Measurements from ENCODE around the gene FAM151B.

Gene FAM151B

GRCh38 chr5:80481019-80481893, 6.6 kb upstream of the FAM151B start:
- H3K9ac ChIP-seq (ENCODE audit: low read length), result no peak overlapping the region
- no peak overlapping the region for H3K14ac ChIP-seq (ENCODE audit: low read length)
- no peaks in the 10 kb centered on the region for H3K4me1 ChIP-seq (ENCODE audit: control insufficient read depth in 1 of 2, insufficient read depth in 2 of 2, low read length in 2 of 2)
- H2BK120ac ChIP-seq (ENCODE audit: insufficient read depth, low read length, poor library complexity), result no peak overlapping the region
- no peak overlapping the region for H2BK12ac ChIP-seq (ENCODE audit: low read length)
- no peaks in the 10 kb centered on the region for H3K9me3 ChIP-seq (ENCODE audit: insufficient read depth, low read depth, low read length)
- H3K79me1 ChIP-seq (ENCODE audit: low read length), result no peaks in the 10 kb centered on the region
- no peak overlapping the region for H4K91ac ChIP-seq (ENCODE audit: low read depth, low read length)
- H3K4me2 ChIP-seq (ENCODE audit: low read length), result no peak overlapping the region
- H2BK5ac ChIP-seq (ENCODE audit: low read depth, low read length, poor library complexity), result no peak overlapping the region
- H3K4ac ChIP-seq (ENCODE audit: low read depth, low read length), result no peak overlapping the region
- no peak overlapping the region for H2AFZ ChIP-seq (ENCODE audit: insufficient read depth, low read length, poor library complexity)
- no CpG with 5 or more reads among the region's 3 CpGs for WGBS (ENCODE audit: extremely low coverage, insufficient coverage, insufficient read length)
- H3K27me3 ChIP-seq (ENCODE audit: insufficient read depth, low read length), result no peaks in the 10 kb centered on the region
- H3K27ac ChIP-seq (ENCODE audit: low read depth, low read length), result no peak overlapping the region
- no peak overlapping the region for H3K18ac ChIP-seq (ENCODE audit: low read length)
- H3K4me3 ChIP-seq (ENCODE audit: low read depth, low read length), result no peak overlapping the region
- H4K8ac ChIP-seq (ENCODE audit: low read depth, low read length), result no peak overlapping the region
- H4K12ac ChIP-seq (ENCODE audit: low read depth, low read length), result no peak overlapping the region
- H3K23ac ChIP-seq (ENCODE audit: low read length), result no peak overlapping the region
- no peaks in the 10 kb centered on the region for H3K79me2 ChIP-seq (ENCODE audit: control insufficient read depth, insufficient read depth, low read length, poor library complexity)
- no peak overlapping the region for H2AK5ac ChIP-seq (ENCODE audit: low read length)
- DNase-seq, result peak; percentile 30 to 74
- peaks cover 2 to 7% of the 10 kb centered on the region in 2 experiments for H3K36me3 ChIP-seq (ENCODE audit: control insufficient read depth in 1 of 2, insufficient read depth in 2 of 2, low read length in 2 of 2)

GRCh38 chr5:80482578-80482977, 5.3 kb upstream of the FAM151B start:
- Histone ChIP-seq H2AK5ac (ENCODE audit: low read length) (no peak overlapping the region), H3K4me3 (ENCODE audit: low read depth, low read length) (no peak overlapping the region), H3K79me2 (ENCODE audit: control insufficient read depth, insufficient read depth, low read length, poor library complexity) (no peaks in the 10 kb centered on the region), H3K79me1 (ENCODE audit: low read length) (peaks cover 1% of the 10 kb centered on the region), H2BK120ac (ENCODE audit: insufficient read depth, low read length, poor library complexity) (no peak overlapping the region), H2BK12ac (ENCODE audit: low read length) (no peak overlapping the region), H3K27ac (ENCODE audit: low read depth, low read length) (no peak overlapping the region), H3K27me3 (ENCODE audit: insufficient read depth, low read length) (no peaks in the 10 kb centered on the region), H3K36me3 (ENCODE audit: control insufficient read depth in 1 of 2, insufficient read depth in 2 of 2, low read length in 2 of 2) (peaks cover 2 to 7% of the 10 kb centered on the region in 2 experiments), H2AFZ (ENCODE audit: insufficient read depth, low read length, poor library complexity) (no peak overlapping the region), H3K23ac (ENCODE audit: low read length) (no peak overlapping the region), H3K4ac (ENCODE audit: low read depth, low read length) (no peak overlapping the region), H3K4me2 (ENCODE audit: low read length) (no peak overlapping the region), H3K18ac (ENCODE audit: low read length) (no peak overlapping the region), H3K4me1 (ENCODE audit: control insufficient read depth in 1 of 2, insufficient read depth in 2 of 2, low read length in 2 of 2) (peaks cover 0 to 2% of the 10 kb centered on the region in 2 experiments), H2BK5ac (ENCODE audit: low read depth, low read length, poor library complexity) (no peak overlapping the region), H4K8ac (ENCODE audit: low read depth, low read length) (no peak overlapping the region), H3K9me3 (ENCODE audit: insufficient read depth, low read depth, low read length) (no peaks in the 10 kb centered on the region), H3K9ac (ENCODE audit: low read length) (no peak overlapping the region), H3K14ac (ENCODE audit: low read length) (no peak overlapping the region), H4K12ac (ENCODE audit: low read depth, low read length) (no peak overlapping the region), H4K91ac (ENCODE audit: low read depth, low read length) (no peak overlapping the region)
- WGBS (ENCODE audit: extremely low coverage, insufficient coverage, insufficient read length), result no CpG with 5 or more reads among the region's 4 CpGs
- no peak for DNase-seq

DNA sequence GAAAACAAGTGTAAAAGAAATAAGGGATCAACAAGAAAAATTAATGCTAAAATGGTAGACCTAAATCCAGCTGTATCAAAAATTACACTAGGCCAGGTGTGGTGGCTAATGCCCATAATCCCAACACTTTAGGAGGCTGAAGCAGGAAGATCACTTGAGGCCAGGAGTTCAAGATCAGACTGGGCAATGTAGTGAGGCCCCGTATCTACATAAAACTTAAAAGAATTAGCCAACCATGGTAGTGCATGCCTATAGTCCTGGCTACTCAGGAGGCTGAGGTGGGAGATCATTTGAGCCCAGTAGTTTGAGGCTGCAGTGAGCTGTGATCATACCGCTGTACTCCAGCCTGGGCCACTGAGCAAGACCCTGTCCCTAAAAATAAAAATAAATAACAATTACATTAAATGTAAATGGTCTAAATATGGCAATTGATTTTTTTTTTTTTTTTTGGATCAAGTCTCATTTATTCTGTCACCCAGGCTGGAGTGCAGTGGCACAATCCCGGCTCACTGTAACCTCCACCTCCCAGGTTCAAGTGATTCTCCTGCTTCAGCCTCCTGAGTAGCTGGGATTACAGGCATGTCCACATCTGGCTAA, 4.2 kb upstream of the FAM151B start:
- Histone ChIP-seq H3K4me2 (ENCODE audit: low read length) (no peak overlapping the region), H2BK120ac (ENCODE audit: insufficient read depth, low read length, poor library complexity) (no peak overlapping the region), H3K9me3 (ENCODE audit: insufficient read depth, low read depth, low read length) (no peaks in the 10 kb centered on the region), H3K18ac (ENCODE audit: low read length) (no peak overlapping the region), H3K23ac (ENCODE audit: low read length) (no peak overlapping the region), H4K91ac (ENCODE audit: low read depth, low read length) (no peak overlapping the region), H3K4ac (ENCODE audit: low read depth, low read length) (no peak overlapping the region), H3K9ac (ENCODE audit: low read length) (no peak overlapping the region), H3K14ac (ENCODE audit: low read length) (no peak overlapping the region), H3K27me3 (ENCODE audit: insufficient read depth, low read length) (no peaks in the 10 kb centered on the region), H3K27ac (ENCODE audit: low read depth, low read length) (no peak overlapping the region), H3K4me1 (ENCODE audit: control insufficient read depth in 1 of 2, insufficient read depth in 2 of 2, low read length in 2 of 2) (peaks cover 0 to 2% of the 10 kb centered on the region in 2 experiments), H3K4me3 (ENCODE audit: low read depth, low read length) (no peak overlapping the region), H4K8ac (ENCODE audit: low read depth, low read length) (no peak overlapping the region), H3K79me2 (ENCODE audit: control insufficient read depth, insufficient read depth, low read length, poor library complexity) (no peaks in the 10 kb centered on the region), H3K36me3 (ENCODE audit: control insufficient read depth in 1 of 2, insufficient read depth in 2 of 2, low read length in 2 of 2) (peaks cover 2 to 7% of the 10 kb centered on the region in 2 experiments), H2AFZ (ENCODE audit: insufficient read depth, low read length, poor library complexity) (no peak overlapping the region), H2AK5ac (ENCODE audit: low read length) (no peak overlapping the region), H2BK5ac (ENCODE audit: low read depth, low read length, poor library complexity) (no peak overlapping the region), H2BK12ac (ENCODE audit: low read length) (no peak overlapping the region), H3K79me1 (ENCODE audit: low read length) (peaks cover 9% of the 10 kb centered on the region), H4K12ac (ENCODE audit: low read depth, low read length) (no peak overlapping the region)
- no peak for DNase-seq
- WGBS (ENCODE audit: extremely low coverage, insufficient coverage, insufficient read length), result no CpG with 5 or more reads among the region's 3 CpGs

- H3K27ac ChIP-seq (ENCODE audit: low read depth, low read length), result peak overlapping the region; percentile 93
- peak overlapping the region; percentile 51 for H3K18ac ChIP-seq (ENCODE audit: low read length)
- H2BK12ac ChIP-seq (ENCODE audit: low read length), result no peak overlapping the region
- H3K4me1 ChIP-seq (ENCODE audit: control insufficient read depth in 1 of 2, insufficient read depth in 2 of 2, low read length in 2 of 2), result peaks cover 6 to 10% of the 10 kb centered on the region in 2 experiments
- peak overlapping the region; percentile 39 for H4K12ac ChIP-seq (ENCODE audit: low read depth, low read length)
- H4K91ac ChIP-seq (ENCODE audit: low read depth, low read length), result peak overlapping the region; percentile 64
- no peak for DNase-seq
- H3K36me3 ChIP-seq (ENCODE audit: control insufficient read depth in 1 of 2, insufficient read depth in 2 of 2, low read length in 2 of 2), result peaks cover 2 to 7% of the 10 kb centered on the region in 2 experiments
- H2BK5ac ChIP-seq (ENCODE audit: low read depth, low read length, poor library complexity), result peak overlapping the region; percentile 37
- peak overlapping the region; percentile 15 for H3K9ac ChIP-seq (ENCODE audit: low read length)
- H4K8ac ChIP-seq (ENCODE audit: low read depth, low read length), result peak overlapping the region; percentile 85
- H3K14ac ChIP-seq (ENCODE audit: low read length), result no peak overlapping the region
- no peak overlapping the region for H3K23ac ChIP-seq (ENCODE audit: low read length)
- peaks cover 12% of the 10 kb centered on the region for H3K79me1 ChIP-seq (ENCODE audit: low read length)
- H2AK5ac ChIP-seq (ENCODE audit: low read length), result no peak overlapping the region
- peak overlapping the region; percentile 98 for H3K4me2 ChIP-seq (ENCODE audit: low read length)
- H3K27me3 ChIP-seq (ENCODE audit: insufficient read depth, low read length), result no peaks in the 10 kb centered on the region
- H2AFZ ChIP-seq (ENCODE audit: insufficient read depth, low read length, poor library complexity), result peak overlapping the region; percentile 75
- H3K79me2 ChIP-seq (ENCODE audit: control insufficient read depth, insufficient read depth, low read length, poor library complexity), result no peaks in the 10 kb centered on the region
- H2BK120ac ChIP-seq (ENCODE audit: insufficient read depth, low read length, poor library complexity), result peak overlapping the region; percentile 10
- H3K9me3 ChIP-seq (ENCODE audit: insufficient read depth, low read depth, low read length), result no peaks in the 10 kb centered on the region
- H3K4ac ChIP-seq (ENCODE audit: low read depth, low read length), result no peak overlapping the region
- peak overlapping the region; percentile 83 for H3K4me3 ChIP-seq (ENCODE audit: low read depth, low read length)
- no CpG with 5 or more reads among the region's 18 CpGs for WGBS (ENCODE audit: extremely low coverage, insufficient coverage, insufficient read length)
Observed at GRCh38 chr5:80487444-80487828, 464 bp upstream of the FAM151B start.

Measured in trophoblast cell (in vitro differentiated cells and primary cell).